GM12878 (cell line): ENCODE measurements around the gene GRAMD1C. TPM values are rescaled to one million over a fixed set of nuclear protein-coding genes. Genes with fewer than 3 reads are reported as not detected.

ENCODE experiments used
- ATF2 ChIP-seq: IDR thresholded peaks from 2 replicates; pipeline ENCODE4 v1.6.1; 2012; ENCODE audit warnings: low read length, inconsistent platforms
- BHLHE40 ChIP-seq, 2 experiments: fragments of 450-650 bp in 1 of 2; IDR thresholded peaks; 2 replicates each; pipeline ENCODE4 v1.6.1; 2011 to 2017; ENCODE audit warnings: low read depth in 2 of 2, borderline replicate concordance in 1 of 2, improper control_type of control experiment in 1 of 2, low read length in 1 of 2, mild to moderate bottlenecking in 1 of 2
- CBX5 ChIP-seq: sonication (generic); IDR thresholded peaks from 2 replicates; pipeline ENCODE4 v1.6.1; 2016; ENCODE audit warnings: low read depth, moderate library complexity, mild to moderate bottlenecking, inconsistent platforms
- CTCF ChIP-seq, 3 experiments: IDR thresholded peaks in 2 of 3; conservative IDR thresholded peaks in 1 of 3; 2 replicates each; pipeline ENCODE4 v1.5.1; 2011; ENCODE audit warnings: low read depth in 3 of 3, low read length in 3 of 3, mild to moderate bottlenecking in 3 of 3, control low read depth in 2 of 3, moderate library complexity in 2 of 3, inconsistent platforms in 1 of 3, mixed read lengths in 1 of 3; ENCODE audit not compliant: control insufficient read depth in 2 of 3, insufficient read depth in 1 of 3; ENCODE audit errors: extremely low read depth in 1 of 3
- EED ChIP-seq: sonication (generic); IDR thresholded peaks from 2 replicates; pipeline ENCODE4 v1.6.1; 2016; ENCODE audit warnings: antibody characterized with exemption, low read depth
- ETV6 ChIP-seq, 2 experiments: fragments of 450-650 bp in 1 of 2; IDR thresholded peaks in 1 of 2; conservative IDR thresholded peaks in 1 of 2; 2 replicates each; pipeline ENCODE4 v1.6.1; 2014; ENCODE audit warnings: antibody characterized with exemption in 1 of 2, borderline replicate concordance in 1 of 2, low read depth in 1 of 2, mild to moderate bottlenecking in 1 of 2, moderate library complexity in 1 of 2
- HDAC2 ChIP-seq: fragments of 200-600 bp; sonication (generic); IDR thresholded peaks from 2 replicates; pipeline ENCODE4 v1.6.1; 2017
- NFYA ChIP-seq: IDR thresholded peaks from 2 replicates; pipeline ENCODE4 v1.6.1; 2011; ENCODE audit warnings: low read depth, mild to moderate bottlenecking, low read length, improper control_type of control experiment, borderline replicate concordance
- POLR2AphosphoS5 ChIP-seq: IDR thresholded peaks from 2 replicates; pipeline ENCODE4 v1.6.1; 2011; ENCODE audit warnings: mild to moderate bottlenecking, low read length, inconsistent platforms
- POU2F2 ChIP-seq: IDR thresholded peaks from 3 replicates; pipeline ENCODE4 v1.6.1; 2011; ENCODE audit warnings: low read depth, mild to moderate bottlenecking, low read length, borderline replicate concordance
- REST ChIP-seq: IDR thresholded peaks from 2 replicates; pipeline ENCODE4 v1.6.1; 2012; ENCODE audit warnings: mild to moderate bottlenecking, low read depth, low read length
- SIX5 ChIP-seq: IDR thresholded peaks from 2 replicates; pipeline ENCODE4 v1.6.1; 2011; ENCODE audit warnings: mild to moderate bottlenecking, low read depth, low read length, moderate library complexity; ENCODE audit not compliant: severe bottlenecking
- SREBF2 ChIP-seq: IDR thresholded peaks from 2 replicates; pipeline ENCODE4 v1.6.1; 2012; ENCODE audit warnings: mild to moderate bottlenecking, low read length
- TCF3 ChIP-seq: IDR thresholded peaks from 2 replicates; pipeline ENCODE4 v1.6.1; 2012; ENCODE audit warnings: low read depth, mild to moderate bottlenecking, low read length, borderline replicate concordance; ENCODE audit not compliant: insufficient read depth
- polyA plus RNA-seq, 11 experiments: library from polyadenylated mRNA; depleted of rRNA in 4 of 11; unstranded in 6 of 11; stranded (reverse) in 5 of 11; fragments of >200 nt; fragmentation: Nextera tagmentation in 4 of 11; fragmentation: Illumina TruSeq in 1 of 11; extraction: Ambion mirVana in 4 of 11; extraction: Trizol in 1 of 11; gene quantifications; 1 replicate in 1 of 11; 2 replicates in 10 of 11; pipeline versions ENCODE4 v1.2.1 to v1.2.3, GENCODE V29; 2011 to 2016; ENCODE audit warnings: inconsistent platforms in 2 of 11, missing spikeins in 2 of 11, low read depth in 1 of 11
- total RNA-seq, 4 experiments: library from RNA; depleted of rRNA in 3 of 4; stranded (reverse); fragments of >200 nt in 3 of 4; fragmentation: Illumina TruSeq in 1 of 4; extraction: Trizol in 1 of 4; gene quantifications; 2 replicates each; pipeline versions ENCODE4 v1.2.1 to v1.2.3, GENCODE V29; 2013 to 2021
- TF ChIP-seq, protein P1 (sequence below): fragments of 450-650 bp; IDR thresholded peaks from 2 replicates; pipeline ENCODE4 v1.6.1; 2017; ENCODE audit warnings: mild to moderate bottlenecking, low read depth, inconsistent platforms; ENCODE audit not compliant: poor library complexity, severe bottlenecking
- TF ChIP-seq, protein P2 (sequence below): fragments of 450-650 bp; IDR thresholded peaks from 2 replicates; pipeline ENCODE4 v1.6.1; 2014; ENCODE audit warnings: mild to moderate bottlenecking

GRAMD1C gene
- total and polyA plus RNA-seq, 10 of the 15 experiments (the other 5 are each of a cell fraction or from before 2014, with no cell fraction given) = 3.2 to 9.2 (median 5.5) TPM

- TF ChIP-seq CTCF (IDR thresholded peaks at IDR 0.05 in 2 of 3, conservative IDR thresholded peaks at IDR 0.05 in 1 of 3; ENCODE audit: control insufficient read depth in 2 of 3, extremely low read depth in 1 of 3, insufficient read depth in 1 of 3, low read depth in 3 of 3, low read length in 3 of 3) (peak; percentile 76 to 89 (median 79)), ETV6 (conservative IDR thresholded peaks at IDR 0.05 in 1 of 2, IDR thresholded peaks at IDR 0.05 in 1 of 2; ENCODE audit: borderline replicate concordance in 1 of 2, low read depth in 1 of 2) (no peak), POLR2AphosphoS5 (no peak), SREBF2 (no peak), ATF2 (no peak), SIX5 (no peak), REST (no peak), CBX5 (no peak), NFYA (no peak), POU2F2 (peak; percentile 30; the same call in 1 of the 3 replicates), BHLHE40 (IDR thresholded peaks at IDR 0.05; ENCODE audit: borderline replicate concordance in 1 of 2, low read depth in 2 of 2, low read length in 1 of 2) (no peak), EED (no peak), HDAC2 (no peak), TCF3 (no peak)
- TF ChIP-seq, protein P1, sequence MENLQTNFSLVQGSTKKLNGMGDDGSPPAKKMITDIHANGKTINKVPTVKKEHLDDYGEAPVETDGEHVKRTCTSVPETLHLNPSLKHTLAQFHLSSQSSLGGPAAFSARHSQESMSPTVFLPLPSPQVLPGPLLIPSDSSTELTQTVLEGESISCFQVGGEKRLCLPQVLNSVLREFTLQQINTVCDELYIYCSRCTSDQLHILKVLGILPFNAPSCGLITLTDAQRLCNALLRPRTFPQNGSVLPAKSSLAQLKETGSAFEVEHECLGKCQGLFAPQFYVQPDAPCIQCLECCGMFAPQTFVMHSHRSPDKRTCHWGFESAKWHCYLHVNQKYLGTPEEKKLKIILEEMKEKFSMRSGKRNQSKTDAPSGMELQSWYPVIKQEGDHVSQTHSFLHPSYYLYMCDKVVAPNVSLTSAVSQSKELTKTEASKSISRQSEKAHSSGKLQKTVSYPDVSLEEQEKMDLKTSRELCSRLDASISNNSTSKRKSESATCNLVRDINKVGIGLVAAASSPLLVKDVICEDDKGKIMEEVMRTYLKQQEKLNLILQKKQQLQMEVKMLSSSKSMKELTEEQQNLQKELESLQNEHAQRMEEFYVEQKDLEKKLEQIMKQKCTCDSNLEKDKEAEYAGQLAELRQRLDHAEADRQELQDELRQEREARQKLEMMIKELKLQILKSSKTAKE = peak; percentile 22
- TF ChIP-seq, protein P2, sequence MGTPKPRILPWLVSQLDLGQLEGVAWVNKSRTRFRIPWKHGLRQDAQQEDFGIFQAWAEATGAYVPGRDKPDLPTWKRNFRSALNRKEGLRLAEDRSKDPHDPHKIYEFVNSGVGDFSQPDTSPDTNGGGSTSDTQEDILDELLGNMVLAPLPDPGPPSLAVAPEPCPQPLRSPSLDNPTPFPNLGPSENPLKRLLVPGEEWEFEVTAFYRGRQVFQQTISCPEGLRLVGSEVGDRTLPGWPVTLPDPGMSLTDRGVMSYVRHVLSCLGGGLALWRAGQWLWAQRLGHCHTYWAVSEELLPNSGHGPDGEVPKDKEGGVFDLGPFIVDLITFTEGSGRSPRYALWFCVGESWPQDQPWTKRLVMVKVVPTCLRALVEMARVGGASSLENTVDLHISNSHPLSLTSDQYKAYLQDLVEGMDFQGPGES = no peak
These were observed 74.1 kb downstream of the GRAMD1C start (continued) for GRCh38 chr3:113912552-113913236.
